CD14-positive monocyte (primary cell): ENCODE measurements around the gene RTF2. TPM values are rescaled to one million over a fixed set of nuclear protein-coding genes. Genes with fewer than 3 reads are reported as not detected.

Experiments
- DNase-seq, 3 donors: peaks; one replicate each; pipeline ENCODE4 v3.0.0-alpha.2; 2011 to 2022
- H2AFZ ChIP-seq: 2 replicates; pipeline ENCODE4 v1.6.0; 2012; ENCODE audit warnings: mild to moderate bottlenecking, low read depth, low read length, inconsistent platforms; ENCODE audit not compliant: insufficient read depth, poor library complexity, severe bottlenecking
- H3K27ac ChIP-seq, 2 donors: 1 replicate in 1 of 2; 2 replicates in 1 of 2; pipeline ENCODE4 v1.5.1; 2012 to 2013; ENCODE audit warnings: low read length in 2 of 2, control low read depth in 1 of 2, inconsistent platforms in 1 of 2, low read depth in 1 of 2, mild to moderate bottlenecking in 1 of 2
- H3K27me3 ChIP-seq, 2 donors: one replicate each; pipeline versions ENCODE4 v1.6.0 to v1.6.1; 2011 to 2013; ENCODE audit warnings: low read length in 2 of 2; ENCODE audit not compliant: control insufficient read depth in 2 of 2, insufficient read depth in 2 of 2
- H3K36me3 ChIP-seq, 2 donors: replicated peaks in 1 of 2; 1 replicate in 1 of 2; 2 replicates in 1 of 2; pipeline versions ENCODE4 v1.5.1 to v1.6.1; 2012 to 2013; ENCODE audit warnings: low read length in 2 of 2, control low read depth in 1 of 2, inconsistent platforms in 1 of 2, mild to moderate bottlenecking in 1 of 2; ENCODE audit not compliant: insufficient read depth in 2 of 2, control insufficient read depth in 1 of 2
- H3K4me1 ChIP-seq, 2 donors: 1 replicate in 1 of 2; 2 replicates in 1 of 2; pipeline versions ENCODE4 v1.5.1 to v1.6.1; 2012 to 2013; ENCODE audit warnings: low read length in 2 of 2, control low read depth in 1 of 2, inconsistent platforms in 1 of 2, mild to moderate bottlenecking in 1 of 2, moderate library complexity in 1 of 2; ENCODE audit not compliant: insufficient read depth in 2 of 2, control insufficient read depth in 1 of 2
- H3K4me2 ChIP-seq: replicated peaks from 2 replicates; pipeline ENCODE3; 2012; ENCODE audit warnings: low read length, moderate library complexity, mild to moderate bottlenecking; ENCODE audit not compliant: poor library complexity, severe bottlenecking; ENCODE audit errors: extremely low read depth
- H3K4me3 ChIP-seq, 3 experiments: fragments of 200-600 bp in 1 of 3; sonication (generic) in 1 of 3; replicated peaks in 1 of 3; 1 replicate in 2 of 3; 2 replicates in 1 of 3; pipeline ENCODE4 v1.5.1; 2011 to 2013; ENCODE audit warnings: low read length in 3 of 3, mild to moderate bottlenecking in 3 of 3, control low read depth in 2 of 3, low read depth in 2 of 3, inconsistent platforms in 1 of 3, moderate library complexity in 1 of 3
- H3K79me2 ChIP-seq: 2 replicates; pipeline ENCODE4 v1.6.0; 2012; ENCODE audit warnings: mild to moderate bottlenecking, control low read depth, inconsistent platforms, low read length, moderate library complexity; ENCODE audit not compliant: insufficient read depth
- H3K9ac ChIP-seq: 2 replicates; pipeline ENCODE4 v1.6.0; 2017; ENCODE audit warnings: low read length, mild to moderate bottlenecking; ENCODE audit not compliant: insufficient read depth, poor library complexity, severe bottlenecking
- H3K9me3 ChIP-seq, 2 donors: replicated peaks in 1 of 2; 1 replicate in 1 of 2; 2 replicates in 1 of 2; pipeline versions ENCODE4 v1.5.1 to v1.6.1; 2012 to 2013; ENCODE audit warnings: low read length in 2 of 2, control low read depth in 1 of 2; ENCODE audit not compliant: control insufficient read depth in 1 of 2, insufficient read depth in 1 of 2
- H4K20me1 ChIP-seq: 2 replicates; pipeline ENCODE4 v1.6.0; 2012; ENCODE audit warnings: mild to moderate bottlenecking, low read length, control low read depth, moderate library complexity; ENCODE audit not compliant: insufficient read depth
- H3K27ac Mint-ChIP-seq, 7 donors: one replicate each; pipeline ENCODE4 v1.8.0; 2020; ENCODE audit warnings: mild to moderate bottlenecking in 7 of 7, mixed read lengths in 7 of 7, moderate library complexity in 6 of 7, inconsistent platforms in 2 of 7
- H3K27me3 Mint-ChIP-seq, 3 donors: one replicate each; pipeline ENCODE4 v1.8.0; 2021 to 2022; ENCODE audit warnings: low read depth in 3 of 3, mild to moderate bottlenecking in 3 of 3, mixed read lengths in 3 of 3, moderate library complexity in 3 of 3, inconsistent platforms in 1 of 3
- H3K36me3 Mint-ChIP-seq, 2 donors: one replicate each; pipeline ENCODE4 v1.8.0; 2020; ENCODE audit warnings: mixed read lengths in 2 of 2, inconsistent platforms in 1 of 2, mild to moderate bottlenecking in 1 of 2
- H3K4me1 Mint-ChIP-seq: one replicate; pipeline ENCODE4 v1.8.0; 2020; ENCODE audit warnings: mild to moderate bottlenecking, mixed read lengths
- H3K4me3 Mint-ChIP-seq, 2 donors: one replicate each; pipeline ENCODE4 v1.8.0; 2020; ENCODE audit warnings: mild to moderate bottlenecking in 2 of 2, mixed read lengths in 2 of 2, moderate library complexity in 1 of 2
- H3K9me3 Mint-ChIP-seq, 7 donors: one replicate each; pipeline ENCODE4 v1.8.0; 2020 to 2022; ENCODE audit warnings: mixed read lengths in 7 of 7, mild to moderate bottlenecking in 6 of 7, moderate library complexity in 6 of 7, inconsistent platforms in 2 of 7
- WGBS: methylation state at CpG from one replicate; pipeline ENCODE4 v1.1.5; 2013; ENCODE audit warnings: missing lambda C conversion rate; ENCODE audit not compliant: insufficient coverage; 5-methylcytosine and 5-hydroxymethylcytosine counted together
- intact Hi-C, 2 donors: fragments of 100-400 bp; cut with micrococcal nuclease; formaldehyde crosslinking; loops; one replicate each; pipeline versions ENCODE4 v1.15.0 to v1.15.1; 2023
- polyA plus RNA-seq, 3 donors: library from polyadenylated mRNA; depleted of rRNA in 1 of 3; unstranded in 2 of 3; stranded (reverse) in 1 of 3; fragments of 300-500 nt in 2 of 3; fragments of >200 nt in 1 of 3; fragmentation: Illumina TruSeq in 2 of 3; gene quantifications; 1 replicate in 2 of 3; 2 replicates in 1 of 3; pipeline ENCODE4 v1.2.3, GENCODE V29; 2012 to 2021
- TF ChIP-seq, protein P1 (sequence below): fragments of 200-600 bp; IDR thresholded peaks from one replicate; pipeline ENCODE4 v1.8.0; 2022; ENCODE audit warnings: antibody characterized with exemption, mild to moderate bottlenecking

The RTF2 gene
- polyA plus RNA-seq, 3 donors, result 74.3 to 163 (median 148) TPM

DNA sequence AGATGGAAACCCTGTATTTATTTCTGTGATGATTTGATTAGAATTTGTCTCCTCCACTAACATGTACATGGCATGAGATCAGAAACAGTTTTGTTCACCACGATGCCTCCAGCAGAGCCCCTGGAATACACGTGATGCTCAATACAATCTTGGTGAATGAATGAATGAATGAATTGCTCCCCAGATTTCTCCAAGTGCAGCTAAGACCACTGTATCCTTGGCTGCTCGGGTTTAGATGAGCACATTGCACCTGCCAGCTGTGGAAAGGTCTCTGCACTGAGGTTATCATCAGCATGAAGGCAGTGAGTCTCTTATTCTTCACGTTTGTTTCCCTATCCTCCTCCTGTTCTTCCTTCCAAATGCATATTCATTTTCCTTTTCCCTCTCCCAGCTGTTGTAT is 38.5 kb upstream of the RTF2 start:
- Histone ChIP-seq H3K27ac (peak overlapping the region in 1 of 2 donors; percentile 29), H3K9ac (no peak overlapping the region), H2AFZ (no peak overlapping the region), H4K20me1 (peaks cover 57% of the 10 kb centered on the region), H3K9me3 (no peaks in the 10 kb centered on the region), H3K79me2 (no peaks in the 10 kb centered on the region), H3K27me3 (peaks cover 25 to 31% of the 10 kb centered on the region in 2 donors), H3K4me1 (peaks cover 57 to 63% of the 10 kb centered on the region in 2 donors), H3K4me3 (peak overlapping the region in 1 of 3 experiments; percentile 65), H3K36me3 (no peaks in the 10 kb centered on the region), H3K4me2 (peak overlapping the region; percentile 74)
- Mint-ChIP-seq H3K4me1 (peaks cover 68% of the 10 kb centered on the region), H3K27ac (peak overlapping the region; percentile 46 to 89 (median 71)), H3K9me3 (peaks cover 0 to 9% (median 2%) of the 10 kb centered on the region in 7 donors), H3K27me3 (peaks cover 48 to 61% (median 58%) of the 10 kb centered on the region in 3 donors), H3K36me3 (peaks cover 36 to 44% of the 10 kb centered on the region in 2 donors), H3K4me3 (peak overlapping the region in 1 of 2 donors; percentile 75)
- no CpG with 5 or more reads among the region's 4 CpGs for WGBS
- TF ChIP-seq, protein P1, sequence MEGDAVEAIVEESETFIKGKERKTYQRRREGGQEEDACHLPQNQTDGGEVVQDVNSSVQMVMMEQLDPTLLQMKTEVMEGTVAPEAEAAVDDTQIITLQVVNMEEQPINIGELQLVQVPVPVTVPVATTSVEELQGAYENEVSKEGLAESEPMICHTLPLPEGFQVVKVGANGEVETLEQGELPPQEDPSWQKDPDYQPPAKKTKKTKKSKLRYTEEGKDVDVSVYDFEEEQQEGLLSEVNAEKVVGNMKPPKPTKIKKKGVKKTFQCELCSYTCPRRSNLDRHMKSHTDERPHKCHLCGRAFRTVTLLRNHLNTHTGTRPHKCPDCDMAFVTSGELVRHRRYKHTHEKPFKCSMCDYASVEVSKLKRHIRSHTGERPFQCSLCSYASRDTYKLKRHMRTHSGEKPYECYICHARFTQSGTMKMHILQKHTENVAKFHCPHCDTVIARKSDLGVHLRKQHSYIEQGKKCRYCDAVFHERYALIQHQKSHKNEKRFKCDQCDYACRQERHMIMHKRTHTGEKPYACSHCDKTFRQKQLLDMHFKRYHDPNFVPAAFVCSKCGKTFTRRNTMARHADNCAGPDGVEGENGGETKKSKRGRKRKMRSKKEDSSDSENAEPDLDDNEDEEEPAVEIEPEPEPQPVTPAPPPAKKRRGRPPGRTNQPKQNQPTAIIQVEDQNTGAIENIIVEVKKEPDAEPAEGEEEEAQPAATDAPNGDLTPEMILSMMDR, result no peak
- intact Hi-C loops, result loop anchor here in 1 of 2 donors (1.0 to 5.0 kb wide), 2 partner anchors 11 to 38 kb away; partner anchors contain the start of genes AURKA and CSTF1
- no peak for DNase-seq

DNA sequence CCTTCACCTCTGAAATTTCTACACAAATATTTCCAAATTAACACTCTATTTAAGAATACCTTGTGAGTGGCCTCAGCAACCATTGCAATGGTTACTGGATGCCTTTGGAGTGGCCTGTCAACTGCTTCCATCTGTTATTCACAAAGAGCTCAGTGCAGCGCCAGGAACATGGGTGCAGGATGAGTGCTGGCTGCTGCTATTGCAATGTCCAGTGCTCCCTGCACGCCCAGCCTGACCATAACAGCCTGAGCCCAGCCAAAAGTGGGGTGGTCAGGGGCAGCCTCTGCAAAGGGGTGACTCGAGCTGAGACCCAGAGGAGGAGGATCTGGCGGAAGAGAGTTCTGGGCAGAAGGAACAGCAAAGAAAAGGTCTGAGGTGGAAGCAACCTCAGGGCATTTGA is 38.0 kb upstream of the RTF2 start:
- Histone ChIP-seq H3K4me1 (peaks cover 58 to 63% of the 10 kb centered on the region in 2 donors), H3K27ac (no peak overlapping the region), H3K9ac (no peak overlapping the region), H3K4me3 (peak overlapping the region in 1 of 3 experiments; percentile 65), H3K36me3 (no peaks in the 10 kb centered on the region), H3K4me2 (peak overlapping the region; percentile 74), H3K9me3 (no peaks in the 10 kb centered on the region), H2AFZ (no peak overlapping the region), H4K20me1 (peaks cover 57% of the 10 kb centered on the region), H3K79me2 (no peaks in the 10 kb centered on the region), H3K27me3 (peaks cover 22 to 26% of the 10 kb centered on the region in 2 donors)
- intact Hi-C loops, result no loop called here
- Mint-ChIP-seq H3K27ac (peak overlapping the region in 3 of 7 donors; percentile 50 to 83 (median 56)), H3K4me3 (peak overlapping the region in 1 of 2 donors; percentile 75), H3K4me1 (peaks cover 69% of the 10 kb centered on the region), H3K27me3 (peaks cover 45 to 57% (median 54%) of the 10 kb centered on the region in 3 donors), H3K9me3 (peaks cover 0 to 9% (median 2%) of the 10 kb centered on the region in 7 donors), H3K36me3 (peaks cover 33 to 40% of the 10 kb centered on the region in 2 donors)
- TF ChIP-seq, protein P1, result no peak
- WGBS, result 80% methylated on average over 4 of the region's 4 CpGs
- no peak for DNase-seq
